Measurements from ENCODE around the gene SAMD1. TPM values are rescaled to one million over a fixed set of nuclear protein-coding genes. Genes with fewer than 3 reads are reported as not detected.

Gene SAMD1
- polyA plus RNA-seq, 1 donor (not counting 4 experiments of a cell fraction or from before 2014, with no cell fraction given), result 5.3 TPM

GRCh38 chr19:14062558-14062855, 28.0 kb downstream of the SAMD1 start:
- Histone ChIP-seq H4K20me1 (ENCODE audit: control insufficient read depth, extremely low read depth, insufficient read depth, low read length) (no peaks in the 10 kb centered on the region), H3K9me3 (ENCODE audit: control insufficient read depth, low read depth, low read length) (no peaks in the 10 kb centered on the region), H3K4me2 (ENCODE audit: control insufficient read depth, extremely low read depth, insufficient read depth, low read depth, low read length) (no peak overlapping the region), H3K9ac (ENCODE audit: control insufficient read depth, extremely low read depth, insufficient read depth, low read length) (no peak overlapping the region), H3K36me3 (ENCODE audit: control insufficient read depth in 2 of 2, extremely low read depth in 1 of 2, insufficient read depth in 2 of 2, low read length in 2 of 2) (no peaks in the 10 kb centered on the region), H3K27me3 (ENCODE audit: control insufficient read depth, extremely low read depth, insufficient read depth, low read length) (peaks cover 30% of the 10 kb centered on the region), H3K4me3 (ENCODE audit: control insufficient read depth in 2 of 3, extremely low read depth in 1 of 3, insufficient read depth in 2 of 3, low read depth in 1 of 3, low read length in 3 of 3) (no peak overlapping the region), H3K79me2 (ENCODE audit: control insufficient read depth, insufficient read depth, low read length) (no peaks in the 10 kb centered on the region), H3K4me1 (ENCODE audit: control insufficient read depth, extremely low read depth, insufficient read depth, low read length) (no peaks in the 10 kb centered on the region), H2AFZ (ENCODE audit: control insufficient read depth, low read length) (no peak overlapping the region), H3K9me1 (ENCODE audit: control insufficient read depth, extremely low read depth, insufficient read depth, low read length) (no peaks in the 10 kb centered on the region), H3K27ac (ENCODE audit: control insufficient read depth, insufficient read depth, low read length) (no peak overlapping the region)
- no peak for DNase-seq (ENCODE audit: low read depth, low spot score)
- FAIRE-seq, result no peak
- dilution Hi-C loops (cut with MboI; ENCODE audit: extremely low pct_ligation_motif_present, low sequenced_read_pairs), result no loop called here
- TF ChIP-seq CTCF (optimal IDR thresholded peaks at IDR 0.05 in 1 of 3, IDR thresholded peaks at IDR 0.05 in 1 of 3, conservative IDR thresholded peaks at IDR 0.05 in 1 of 3; ENCODE audit: extremely low read depth in 1 of 3, insufficient read depth in 2 of 3, low read length in 3 of 3) (no peak), EZH2 (IDR thresholded peaks at IDR 0.05; ENCODE audit: low read length) (no peak)

GRCh38 chr19:14061751-14062557, 28.6 kb downstream of the SAMD1 start, which contains the start of gene PALM3:
PALM3 (minus strand) TSS chr19:14062076; CDS start chr19:14061980, 96 bp downstream.
- Histone ChIP-seq H3K9me3 (ENCODE audit: control insufficient read depth, low read depth, low read length) (no peaks in the 10 kb centered on the region), H3K4me3 (ENCODE audit: control insufficient read depth in 2 of 3, extremely low read depth in 1 of 3, insufficient read depth in 2 of 3, low read depth in 1 of 3, low read length in 3 of 3) (no peak within 1 kb of the TSS), H3K9ac (ENCODE audit: control insufficient read depth, extremely low read depth, insufficient read depth, low read length) (no peak within 1 kb of the TSS), H3K27me3 (ENCODE audit: control insufficient read depth, extremely low read depth, insufficient read depth, low read length) (peaks cover 30% of the 10 kb centered on the region), H2AFZ (ENCODE audit: control insufficient read depth, low read length) (no peak within 1 kb of the TSS), H3K4me1 (ENCODE audit: control insufficient read depth, extremely low read depth, insufficient read depth, low read length) (no peaks in the 10 kb centered on the region), H3K79me2 (ENCODE audit: control insufficient read depth, insufficient read depth, low read length) (no peaks in the 10 kb centered on the region), H3K9me1 (ENCODE audit: control insufficient read depth, extremely low read depth, insufficient read depth, low read length) (no peaks in the 10 kb centered on the region), H3K27ac (ENCODE audit: control insufficient read depth, insufficient read depth, low read length) (no peak within 1 kb of the TSS), H4K20me1 (ENCODE audit: control insufficient read depth, extremely low read depth, insufficient read depth, low read length) (no peaks in the 10 kb centered on the region), H3K36me3 (ENCODE audit: control insufficient read depth in 2 of 2, extremely low read depth in 1 of 2, insufficient read depth in 2 of 2, low read length in 2 of 2) (no peaks in the 10 kb centered on the region), H3K4me2 (ENCODE audit: control insufficient read depth, extremely low read depth, insufficient read depth, low read depth, low read length) (no peak within 1 kb of the TSS)
- DNase-seq (ENCODE audit: low read depth, low spot score) (no peak), FAIRE-seq (no peak)
- no peak for TF ChIP-seq EZH2 (IDR thresholded peaks at IDR 0.05; ENCODE audit: low read length)
- no peak for TF ChIP-seq CTCF (optimal IDR thresholded peaks at IDR 0.05 in 1 of 3, IDR thresholded peaks at IDR 0.05 in 1 of 3, conservative IDR thresholded peaks at IDR 0.05 in 1 of 3; ENCODE audit: extremely low read depth in 1 of 3, insufficient read depth in 2 of 3, low read length in 3 of 3)
- dilution Hi-C loops (cut with MboI; ENCODE audit: extremely low pct_ligation_motif_present, low sequenced_read_pairs), result no loop called here
